HG03095 (cell line): ENCODE results near the gene PIANP.

ENCODE experiments used
- ATAC-seq: cut with Tn5 transposase; IDR thresholded peaks from one replicate; pipeline ENCODE4 v1.9.1; 2021; ENCODE audit warnings: moderate library complexity; ENCODE audit not compliant: unreplicated experiment

Gene PIANP

DNA sequence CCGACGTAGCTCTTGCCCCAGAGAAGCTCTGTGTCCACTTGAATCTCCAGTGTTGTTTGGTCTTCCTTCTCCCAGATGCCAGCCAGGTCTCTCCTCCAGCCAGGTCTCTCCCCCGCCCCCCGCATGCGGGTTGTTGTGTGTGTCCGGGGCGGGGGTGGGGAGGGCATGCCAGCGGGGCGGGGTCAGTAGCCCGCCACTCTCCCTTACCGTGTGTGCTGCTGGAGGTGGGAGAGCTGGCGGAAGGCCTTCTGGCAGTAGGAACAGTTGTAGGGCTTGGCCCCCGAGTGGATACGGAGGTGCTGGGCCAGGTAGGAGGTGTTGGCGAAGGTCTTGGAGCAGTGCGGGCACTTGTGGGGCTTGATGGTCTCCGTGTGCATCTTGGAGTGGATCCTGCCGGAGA, 28.5 kb downstream of the PIANP start:
- ATAC-seq, result no peak

- ATAC-seq, result no peak
These were observed 32.9 kb downstream of the PIANP start for GRCh38 chr12:6667559-6668210.

DNA sequence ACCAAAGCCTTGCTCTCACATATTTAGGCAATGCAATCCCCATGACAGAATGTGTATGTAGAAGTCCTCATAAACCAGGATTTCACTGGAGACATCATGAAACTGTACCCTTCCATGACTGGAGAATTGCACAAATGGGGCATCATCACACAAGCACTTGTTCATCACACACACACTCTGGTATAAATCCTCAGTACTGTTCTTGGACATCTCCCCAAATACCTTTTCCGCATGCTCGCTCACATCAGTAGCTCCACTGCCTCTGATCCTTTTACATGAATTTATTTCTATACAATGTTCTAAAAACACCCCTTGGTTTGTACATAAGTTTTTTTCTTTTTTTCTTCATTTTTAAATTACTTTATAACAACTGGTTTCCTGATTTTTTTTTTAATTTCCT, 34.4 kb downstream of the PIANP start:
- ATAC-seq, result no peak

- no peak for ATAC-seq
These were observed 35.7 kb downstream of the PIANP start for GRCh38 chr12:6664902-6665301.

GRCh38 chr12:6662906-6663742, 37.5 kb downstream of the PIANP start, which contains the start of gene ING4:
Gene ING4, minus strand, starts transcription at chr12:6663119. Its CDS starts 18 bp downstream, at chr12:6663101.
- peak; percentile 95 for ATAC-seq

DNA sequence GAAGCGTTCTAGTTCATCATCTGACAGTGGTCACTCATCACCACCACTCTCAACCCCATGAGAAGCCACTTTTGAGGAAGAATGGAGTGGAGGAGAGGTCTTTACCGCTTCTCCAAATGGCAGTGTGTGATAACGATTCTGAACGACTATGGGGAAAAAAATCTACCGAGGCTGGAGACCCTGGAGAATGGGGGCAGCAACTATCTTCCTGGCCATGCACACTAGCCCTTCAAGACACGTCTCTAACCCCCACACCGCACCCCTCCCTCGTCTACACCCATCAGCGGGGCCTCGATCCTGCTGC, 38.1 kb downstream of the PIANP start:
- no peak for ATAC-seq

DNA sequence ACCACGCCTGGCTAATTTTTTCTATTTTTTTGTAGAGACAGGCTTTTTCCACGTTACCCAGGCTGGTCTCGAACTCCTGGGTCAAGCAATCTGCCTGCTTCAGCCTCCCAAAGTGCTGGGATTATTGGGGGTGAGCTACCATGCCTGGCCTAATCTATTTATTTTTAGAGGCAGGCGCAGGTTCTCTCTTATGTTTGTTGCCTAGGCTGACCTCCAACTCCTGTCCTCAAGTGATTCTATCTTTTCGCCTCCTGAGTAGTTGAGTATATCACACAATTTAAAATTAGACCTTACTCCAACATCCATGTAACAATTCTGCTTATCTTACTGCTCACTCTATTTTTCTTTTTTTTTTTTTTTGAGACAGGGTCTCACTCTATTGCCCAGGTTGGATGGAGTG, 46.6 kb downstream of the PIANP start:
- ATAC-seq, result no peak

DNA sequence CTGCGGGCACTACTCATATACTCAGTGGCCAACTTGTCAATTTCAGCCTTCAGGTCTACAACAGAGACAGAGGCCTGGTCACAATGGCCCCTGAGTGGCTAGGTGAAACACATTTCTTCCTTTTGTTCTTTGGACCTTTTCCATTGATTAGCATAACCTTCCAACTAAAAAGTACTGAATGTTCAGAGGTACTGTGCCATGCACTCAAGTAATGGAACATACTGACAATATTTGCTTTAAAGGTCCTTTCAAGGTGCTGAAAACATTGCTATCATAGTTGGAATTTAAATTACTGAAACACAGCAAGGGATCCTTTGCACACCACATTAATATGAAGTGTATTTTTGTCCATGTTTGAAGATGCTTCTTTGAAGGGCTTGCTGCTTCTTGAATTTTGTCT, 47.3 kb downstream of the PIANP start:
- ATAC-seq, result no peak

DNA sequence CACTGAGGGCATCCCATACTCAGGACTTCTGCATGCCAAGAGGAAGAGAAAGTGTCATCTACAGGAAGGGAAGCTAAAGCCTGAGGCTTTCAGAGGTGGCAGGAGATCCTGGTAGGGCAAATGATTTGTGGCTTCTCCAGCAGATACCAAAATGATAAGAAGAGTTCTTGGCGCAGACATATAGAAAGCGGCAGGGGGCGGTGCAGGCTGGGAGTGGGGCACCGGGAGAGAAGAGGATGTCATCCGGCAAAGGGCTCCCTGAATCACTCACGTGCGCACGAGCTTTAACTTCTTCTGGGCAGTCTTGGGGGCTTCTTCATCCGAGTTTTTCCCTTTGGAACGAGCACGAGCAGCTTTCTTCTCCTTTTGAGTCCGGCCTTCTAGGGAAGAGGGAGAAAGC, 48.2 kb downstream of the PIANP start:
- ATAC-seq, result no peak

- ATAC-seq, result no peak
These were observed 49.8 kb downstream of the PIANP start for GRCh38 chr12:6650832-6651231.

- no peak for ATAC-seq
These were observed 53.5 kb downstream of the PIANP start, which contains the start of gene ACRBP for GRCh38 chr12:6647083-6647604. Gene ACRBP, minus strand, starts transcription at chr12:6647432. Its CDS starts 66 bp downstream, at chr12:6647366.

DNA sequence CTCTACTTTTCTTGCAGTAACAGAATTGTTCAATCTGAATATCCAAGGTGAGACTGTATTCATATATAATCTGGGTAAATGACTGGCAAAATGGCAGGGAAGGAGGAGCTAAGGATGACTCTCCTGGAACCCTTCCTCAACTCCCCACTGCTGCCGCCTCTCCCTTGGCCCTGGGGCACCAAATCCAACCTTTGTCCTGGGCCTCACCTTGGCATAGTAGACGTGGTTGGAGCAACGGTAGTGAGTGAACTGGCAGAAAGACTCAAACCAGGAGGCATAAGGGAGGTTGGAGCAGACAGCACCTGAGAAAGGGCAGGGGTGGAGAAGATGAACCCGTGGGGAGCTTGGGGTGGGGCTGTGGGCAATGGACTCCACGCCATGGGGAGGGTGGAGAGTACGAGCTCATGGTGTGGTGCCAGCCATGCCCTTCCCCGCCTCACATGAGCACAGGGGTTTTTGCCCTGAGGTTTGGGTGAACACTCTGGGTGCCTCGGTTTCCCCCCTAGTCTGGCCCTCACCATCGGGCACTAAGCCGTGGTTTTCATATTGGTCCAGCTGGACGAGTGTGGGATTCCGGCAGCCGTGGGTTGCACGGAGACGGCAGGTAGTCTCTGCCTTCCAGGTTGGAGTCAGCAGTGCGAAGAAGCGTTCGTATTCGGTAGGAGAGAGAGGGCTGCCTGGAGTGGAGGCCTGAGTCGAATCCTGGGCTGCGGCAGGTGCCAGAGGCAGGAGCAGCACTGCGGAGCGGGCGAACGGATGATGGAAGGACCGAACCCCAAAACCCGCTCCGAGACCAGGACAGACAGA, 54.1 kb downstream of the PIANP start:
- ATAC-seq, result no peak

DNA sequence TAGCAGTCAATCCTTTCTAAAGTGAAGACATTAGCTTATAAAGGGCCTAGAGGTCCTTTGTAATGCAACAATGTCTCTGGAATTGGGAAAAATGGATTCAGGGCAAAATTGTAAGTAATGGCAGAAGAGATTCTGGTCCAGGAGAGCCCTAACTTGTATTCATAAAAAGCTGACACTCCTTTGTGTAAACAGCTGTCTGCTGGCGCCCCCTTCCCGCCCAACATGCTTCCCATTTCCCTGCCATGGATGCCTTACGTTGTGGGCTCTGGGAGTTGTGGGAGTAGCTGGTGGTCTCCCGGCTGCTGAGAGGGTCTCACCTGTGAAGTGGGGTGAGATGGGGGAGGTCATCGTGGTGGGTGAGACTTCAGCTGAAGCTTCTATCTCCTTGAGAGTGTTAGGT, 55.7 kb downstream of the PIANP start:
- ATAC-seq, result no peak

GRCh38 chr12:6644257-6644596, 56.4 kb downstream of the PIANP start:
- ATAC-seq, result no peak
